GM19035 (cell line): ENCODE results near the gene CERS5.
"Not testable (repeated sequence)": the region's sequence is repeated elsewhere in the genome, so short reads cannot be mapped to it uniquely, and the experiment has no call there.

Experiments used
- ATAC-seq: cut with Tn5 transposase; IDR thresholded peaks from one replicate; pipeline ENCODE4 v1.9.1; 2021; ENCODE audit not compliant: unreplicated experiment

CERS5 gene

DNA sequence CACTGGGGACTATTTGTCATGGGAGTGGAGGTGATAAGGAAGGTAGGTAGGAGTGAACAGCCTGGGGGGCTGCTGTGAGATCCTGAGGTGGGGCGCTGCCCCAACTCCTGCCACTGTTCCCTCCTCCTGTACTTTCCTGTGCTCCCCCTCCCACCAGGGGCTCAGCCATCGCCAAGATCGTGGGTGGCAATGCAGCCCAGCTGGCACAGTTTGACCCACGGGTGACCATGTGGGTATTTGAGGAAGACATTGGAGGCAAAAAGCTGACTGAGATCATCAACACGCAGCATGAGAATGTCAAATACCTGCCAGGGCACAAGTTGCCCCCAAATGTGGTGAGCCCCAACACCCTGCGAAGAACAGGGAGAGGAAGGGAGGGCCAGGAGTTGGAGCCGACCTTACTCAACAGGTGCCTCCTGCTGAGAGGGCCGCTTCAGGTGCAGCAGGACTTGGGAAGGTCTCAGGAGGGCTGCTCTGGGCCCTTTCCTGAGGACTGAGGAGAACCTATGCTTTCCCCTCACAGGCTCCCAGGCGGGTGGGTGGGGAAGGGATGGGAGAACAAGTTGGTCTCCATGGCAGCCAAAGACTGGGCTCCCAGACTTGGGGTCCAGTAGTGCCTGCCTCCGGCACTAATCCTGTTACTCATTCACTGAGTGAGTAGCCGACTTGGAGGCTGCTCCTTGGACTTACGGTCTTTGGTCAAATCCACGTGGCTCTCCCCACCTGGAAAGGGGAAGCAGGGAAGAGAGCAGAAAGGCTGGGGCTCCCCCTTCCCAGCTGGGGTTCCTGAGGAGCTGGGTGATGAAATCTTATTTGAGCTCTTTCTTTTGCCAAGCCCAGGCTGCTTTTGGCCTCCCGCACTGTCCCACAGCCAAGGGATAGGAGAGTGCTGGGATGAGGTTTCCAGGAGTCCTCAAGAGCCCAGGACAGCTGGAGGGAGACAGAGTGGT lies 62.5 kb downstream of the CERS5 start:
- ATAC-seq: no peak

GRCh38 chr12:50103767-50104321 lies 63.3 kb downstream of the CERS5 start, which contains the start of gene GPD1:
TSS of gene GPD1 (plus strand) at chr12:50104008. CDS start at chr12:50104051, 43 bp downstream.
- ATAC-seq: no peak

GRCh38 chr12:50103351-50103750 lies 63.8 kb downstream of the CERS5 start:
- ATAC-seq: no peak

- ATAC-seq: no peak
These were observed 64.4 kb downstream of the CERS5 start for GRCh38 chr12:50102646-50103309.

GRCh38 chr12:50102131-50102531 lies 65.0 kb downstream of the CERS5 start:
- no peak for ATAC-seq

DNA sequence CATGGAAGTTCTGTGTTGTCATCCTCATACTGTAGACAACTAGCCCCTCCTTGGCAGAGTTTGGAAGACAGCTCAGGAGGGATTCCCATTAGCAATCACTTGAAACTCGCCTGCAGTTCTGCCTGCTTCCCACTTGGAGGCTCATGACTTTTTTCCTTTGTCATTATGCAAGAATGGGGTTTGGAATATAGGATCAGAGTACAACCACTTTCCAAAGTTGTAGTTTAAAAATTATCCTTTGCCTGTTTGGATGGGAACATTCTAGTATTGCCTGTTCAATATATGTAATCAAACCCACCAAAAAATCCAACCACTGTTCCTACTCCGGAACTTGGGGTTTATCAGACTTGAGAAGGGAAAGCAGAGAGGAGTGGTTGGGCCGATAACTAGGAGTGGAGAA lies 65.5 kb downstream of the CERS5 start:
- no peak for ATAC-seq

GRCh38 chr12:50100561-50100960 lies 66.6 kb downstream of the CERS5 start:
- no peak for ATAC-seq

DNA sequence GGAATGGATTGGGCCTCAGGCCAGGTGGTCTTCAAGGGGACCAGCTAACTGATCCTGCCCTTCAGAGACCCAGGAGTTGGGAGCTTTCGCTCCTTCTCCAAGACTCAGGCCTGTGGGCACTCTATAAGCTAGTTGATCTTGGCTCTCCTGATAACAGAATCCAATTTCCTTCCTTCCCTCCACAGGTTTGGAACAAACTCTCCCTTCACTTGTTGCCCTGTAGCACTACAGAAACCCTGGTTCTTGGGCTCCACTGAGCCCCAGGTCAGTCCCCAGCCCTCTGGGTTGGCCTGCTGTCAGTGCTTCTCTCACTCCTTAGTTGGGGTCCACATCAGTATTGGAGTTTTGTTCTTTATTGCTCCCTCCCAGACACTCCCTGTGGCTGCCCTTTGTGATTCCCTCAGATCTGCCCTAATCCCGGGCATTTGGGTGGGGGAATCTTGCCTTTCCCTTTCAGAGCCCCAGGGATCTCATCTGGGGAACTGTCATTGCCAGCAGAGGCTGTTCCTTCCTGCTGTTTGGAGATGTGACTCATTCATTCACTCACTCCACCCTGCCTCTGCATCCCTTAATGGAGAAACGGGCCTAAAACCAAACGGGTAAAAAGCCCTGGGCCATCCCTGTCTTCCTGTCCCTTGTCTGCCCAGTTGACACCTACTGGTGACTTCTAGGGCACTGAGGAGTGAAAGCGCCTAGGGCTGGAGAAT lies 67.7 kb downstream of the CERS5 start:
- no peak for ATAC-seq

GRCh38 chr12:50097952-50098351 lies 69.2 kb downstream of the CERS5 start:
- ATAC-seq: no peak

- no peak for ATAC-seq
These were observed 76.8 kb downstream of the CERS5 start for GRCh38 chr12:50090391-50090790.

- no peak for ATAC-seq
These were observed 77.4 kb downstream of the CERS5 start for GRCh38 chr12:50089730-50090129.

- ATAC-seq: no peak
These were observed 78.4 kb downstream of the CERS5 start for GRCh38 chr12:50088577-50089335.

- ATAC-seq: no peak
These were observed 79.2 kb downstream of the CERS5 start for GRCh38 chr12:50087995-50088394.

DNA sequence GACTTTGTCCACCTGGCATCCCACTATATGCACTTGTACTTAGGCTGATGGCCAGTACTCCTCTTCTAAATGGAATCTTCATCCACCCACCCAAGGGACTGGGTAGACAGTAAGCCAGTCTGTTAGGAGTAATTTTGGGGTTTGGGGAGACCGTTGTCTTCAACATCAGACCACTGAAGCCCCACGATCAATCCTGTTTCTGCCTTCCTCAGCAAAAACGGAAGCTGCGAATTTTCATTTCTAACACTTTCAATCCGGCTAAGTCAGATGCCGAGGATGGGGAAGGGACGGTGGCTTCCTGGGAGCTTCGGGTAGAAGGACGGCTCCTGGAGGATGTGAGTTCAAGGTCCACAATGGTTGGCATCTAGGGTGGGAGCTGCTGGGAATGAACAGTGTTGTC lies 80.0 kb downstream of the CERS5 start:
- no peak for ATAC-seq

GRCh38 chr12:50086148-50086547 lies 81.0 kb downstream of the CERS5 start:
- ATAC-seq: no peak

DNA sequence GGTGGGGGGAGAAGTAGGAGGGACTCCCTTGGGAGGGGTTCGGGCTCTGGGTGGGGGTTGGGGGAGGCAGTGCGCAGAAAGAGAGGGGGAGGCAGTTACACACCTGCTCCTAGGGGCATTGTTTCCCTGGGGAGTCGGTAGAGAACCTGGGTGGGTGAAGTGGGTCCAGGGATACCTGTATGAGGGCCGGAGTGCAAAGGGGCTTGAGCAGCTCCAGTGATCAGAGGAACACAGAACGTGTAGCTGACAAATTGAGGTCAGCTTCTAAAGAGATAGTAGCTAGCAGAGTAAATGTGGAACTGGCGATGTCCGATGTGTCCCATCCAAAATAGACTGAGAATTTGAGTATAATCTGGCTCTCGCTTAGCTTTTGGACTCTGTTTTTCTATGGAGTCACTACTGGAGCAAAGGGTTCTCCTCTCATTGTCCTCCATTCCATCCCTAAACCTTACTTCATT lies 81.5 kb downstream of the CERS5 start:
- ATAC-seq: no peak

DNA sequence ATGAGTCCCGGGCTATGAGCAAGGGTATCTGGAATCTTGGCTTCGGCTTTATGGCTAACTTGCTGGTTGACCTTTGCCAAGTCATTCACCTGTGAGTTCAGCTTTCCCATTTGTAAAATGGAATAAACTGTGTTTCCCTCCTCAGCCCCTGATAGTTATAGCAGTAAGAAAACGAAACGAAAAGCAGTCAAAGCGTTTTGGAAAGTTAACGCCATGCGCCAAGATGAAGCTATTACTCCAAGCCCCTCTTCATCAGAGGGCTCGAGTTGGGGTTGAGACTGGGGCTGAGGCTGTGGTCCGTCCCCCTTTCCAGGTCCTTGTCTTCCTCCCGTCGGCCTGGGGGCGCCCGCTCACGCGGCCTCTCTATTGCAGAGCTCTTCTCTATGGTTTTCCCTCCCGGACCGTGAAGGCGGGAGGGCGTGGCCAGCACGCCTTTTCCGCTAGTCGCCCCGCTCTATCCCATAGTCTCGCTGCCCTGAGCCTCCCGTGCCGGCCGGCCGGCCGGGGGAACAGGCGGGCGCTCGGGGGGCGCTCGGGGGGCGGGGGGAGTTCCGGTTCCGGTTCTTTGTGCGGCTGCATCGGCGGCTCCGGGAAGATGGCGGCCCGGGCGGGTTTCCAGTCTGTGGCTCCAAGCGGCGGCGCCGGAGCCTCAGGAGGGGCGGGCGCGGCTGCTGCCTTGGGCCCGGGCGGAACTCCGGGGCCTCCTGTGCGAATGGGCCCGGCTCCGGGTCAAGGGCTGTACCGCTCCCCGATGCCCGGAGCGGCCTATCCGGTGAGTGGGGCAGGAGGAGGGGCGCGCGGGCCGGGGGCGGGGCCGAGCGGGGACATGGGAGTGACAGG lies 82.2 kb downstream of the CERS5 start, which contains the start of gene SMARCD1:
SMARCD1 (plus strand) TSS at position 568 of the 840 bp plus-strand sequence; CDS start at position 596, 28 bp downstream.
- peak; percentile 88 for ATAC-seq

DNA sequence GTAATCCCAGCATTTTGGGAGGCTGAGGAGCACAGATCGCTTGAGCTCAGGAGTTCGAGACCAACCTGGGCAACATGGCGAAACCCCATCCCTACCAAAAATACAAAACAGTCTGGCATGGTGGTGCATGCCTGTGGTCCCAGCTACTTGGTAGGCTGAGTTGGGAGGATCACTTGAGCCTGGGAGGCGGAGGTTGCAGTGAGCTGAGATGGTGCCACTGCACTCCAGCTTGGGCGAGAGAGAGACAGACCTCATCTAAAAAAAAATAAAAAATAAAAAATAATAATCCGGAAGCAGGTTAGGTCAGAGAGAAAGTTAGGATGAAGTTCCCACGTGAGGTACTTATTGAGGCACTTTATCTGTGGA lies 82.8 kb downstream of the CERS5 start:
- ATAC-seq: not testable (repeated sequence)

DNA sequence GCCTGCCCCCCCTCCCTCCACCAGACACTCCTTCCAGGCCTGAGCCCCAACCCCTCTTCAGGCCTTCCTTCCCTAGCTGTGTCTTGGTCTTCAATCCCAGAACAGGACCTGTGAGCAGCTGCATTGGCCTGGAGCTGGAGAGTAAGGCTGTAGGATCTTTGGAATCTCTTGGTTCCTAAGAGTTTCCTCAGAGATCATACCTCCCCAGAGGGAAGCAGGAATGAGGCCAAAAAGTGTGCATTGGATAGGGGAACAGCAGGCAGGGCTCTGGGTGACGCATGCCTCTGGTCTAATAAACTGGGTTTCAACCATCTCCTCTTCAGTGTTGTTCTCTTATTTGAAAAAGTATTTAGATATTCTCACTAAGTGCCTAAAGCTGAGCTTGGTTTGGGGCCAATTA lies 83.9 kb downstream of the CERS5 start:
- ATAC-seq: no peak
